Activated CD4-positive, alpha-beta memory T cell treated with anti-CD3 and anti-CD28 coated beads for 36 hours (primary cell): Measurements from ENCODE around the gene WNT4. TPM values are rescaled to one million over a fixed set of nuclear protein-coding genes. Genes with fewer than 3 reads are reported as not detected.

Experiments used
- CTCF ChIA-PET: fragments of 350-600 bp; sonication (Branson Sonifier 250); formaldehyde crosslinking; loops from one replicate; lab custom pipeline; 2021; ENCODE audit warnings: antibody characterized with exemption, inconsistent platforms; lab: Charles Lee
- POLR2A ChIA-PET: fragments of 350-600 bp; sonication (Branson Sonifier 250); formaldehyde crosslinking; loops from one replicate; lab custom pipeline; 2021; ENCODE audit warnings: antibody characterized with exemption; lab: Charles Lee
- DNase-seq: peaks from one replicate; pipeline ENCODE4 v3.0.0-alpha.2; 2020
- H3K27ac Mint-ChIP-seq: one replicate; pipeline ENCODE4 v1.8.0; 2021; ENCODE audit warnings: mixed read lengths
- H3K27me3 Mint-ChIP-seq: one replicate; pipeline ENCODE4 v1.8.0; 2021; ENCODE audit warnings: mixed read lengths
- H3K36me3 Mint-ChIP-seq: one replicate; pipeline ENCODE4 v1.8.0; 2021; ENCODE audit warnings: mixed read lengths
- H3K4me1 Mint-ChIP-seq: one replicate; pipeline ENCODE4 v1.8.0; 2021; ENCODE audit warnings: low read depth, mixed read lengths
- H3K4me3 Mint-ChIP-seq: one replicate; pipeline ENCODE4 v1.8.0; 2021; ENCODE audit warnings: mild to moderate bottlenecking, mixed read lengths
- H3K9me3 Mint-ChIP-seq: one replicate; pipeline ENCODE4 v1.8.0; 2021; ENCODE audit warnings: mixed read lengths
- intact Hi-C: fragments of 100-400 bp; cut with micrococcal nuclease; formaldehyde crosslinking; loops from one replicate; pipeline ENCODE4 v1.15.1; 2023
- total RNA-seq, 2 experiments: library from RNA; stranded (reverse); gene quantifications; one replicate each; pipeline ENCODE4 v1.2.3, GENCODE V29; 2021

The WNT4 gene
- total RNA-seq, 2 experiments from 2014 or later: not detected

- no peak for DNase-seq
- POLR2A ChIA-PET: no interaction called here
- Mint-ChIP-seq H3K4me1 (peaks cover 79% of the 10 kb centered on the region), H3K9me3 (no peaks in the 10 kb centered on the region), H3K4me3 (no peak overlapping the region), H3K36me3 (peaks cover 40% of the 10 kb centered on the region), H3K27ac (no peak overlapping the region), H3K27me3 (no peaks in the 10 kb centered on the region)
- CTCF ChIA-PET: interaction anchor here (1.0 to 2.1 kb wide), 3 partner anchors 19 to 57 kb away, joined by 3 to 6 read pairs (median 6); no protein-coding TSS in a partner anchor
- intact Hi-C loops: no loop called here
These were observed 62.7 kb downstream of the WNT4 start for GRCh38 chr1:22080191-22080590.

- ChIA-PET POLR2A (interaction anchor here (0.6 kb wide), 1 partner anchor 11 kb away, joined by 3 read pairs; no protein-coding TSS in a partner anchor), CTCF (no interaction called here)
- intact Hi-C loops: no loop called here
- Mint-ChIP-seq H3K27me3 (no peaks in the 10 kb centered on the region), H3K9me3 (no peaks in the 10 kb centered on the region), H3K36me3 (peaks cover 28% of the 10 kb centered on the region), H3K4me3 (no peak overlapping the region), H3K4me1 (peaks cover 81% of the 10 kb centered on the region), H3K27ac (peak overlapping the region; percentile 58)
- DNase-seq: no peak
These were observed 64.8 kb downstream of the WNT4 start for GRCh38 chr1:22078133-22078532.

- peaks cover 83% of the 10 kb centered on the region for H3K4me1 Mint-ChIP-seq
- intact Hi-C loops: no loop called here
- no peaks in the 10 kb centered on the region for H3K9me3 Mint-ChIP-seq
- no peak for DNase-seq
- H3K27me3 Mint-ChIP-seq: no peaks in the 10 kb centered on the region
- ChIA-PET POLR2A (interaction anchor here (0.6 kb wide), 1 partner anchor 11 kb away, joined by 3 read pairs; no protein-coding TSS in a partner anchor), CTCF (no interaction called here)
- H3K4me3 Mint-ChIP-seq: no peak overlapping the region
- H3K36me3 Mint-ChIP-seq: peaks cover 28% of the 10 kb centered on the region
- peak overlapping the region; percentile 58 for H3K27ac Mint-ChIP-seq
These were observed 65.2 kb downstream of the WNT4 start for GRCh38 chr1:22077728-22078127.

- peaks cover 24% of the 10 kb centered on the region for H3K36me3 Mint-ChIP-seq
- H3K27ac Mint-ChIP-seq: no peak overlapping the region
- H3K9me3 Mint-ChIP-seq: no peaks in the 10 kb centered on the region
- POLR2A ChIA-PET: no interaction called here
- CTCF ChIA-PET: no interaction called here
- H3K4me1 Mint-ChIP-seq: peaks cover 86% of the 10 kb centered on the region
- no peak overlapping the region for H3K4me3 Mint-ChIP-seq
- intact Hi-C loops: no loop called here
- no peaks in the 10 kb centered on the region for H3K27me3 Mint-ChIP-seq
- DNase-seq: no peak
These were observed 66.6 kb downstream of the WNT4 start for GRCh38 chr1:22076346-22076745.

- Mint-ChIP-seq H3K36me3 (peaks cover 23% of the 10 kb centered on the region), H3K4me1 (peaks cover 84% of the 10 kb centered on the region), H3K27ac (peak overlapping the region; percentile 31), H3K27me3 (no peaks in the 10 kb centered on the region), H3K4me3 (no peak overlapping the region), H3K9me3 (no peaks in the 10 kb centered on the region)
- ChIA-PET CTCF (no interaction called here), POLR2A (interaction anchor here (1.4 kb wide), 1 partner anchor 10 kb away, joined by 3 read pairs; no protein-coding TSS in a partner anchor)
- DNase-seq: no peak
- intact Hi-C loops: loop anchor here (2.0 kb wide), 1 partner anchor 19 kb away; no protein-coding TSS in a partner anchor
These were observed 67.2 kb downstream of the WNT4 start for GRCh38 chr1:22075718-22076117.

- DNase-seq: no peak
- H3K4me3 Mint-ChIP-seq: no peak overlapping the region
- intact Hi-C loops: loop anchor here (2.0 kb wide), 1 partner anchor 18 kb away; no protein-coding TSS in a partner anchor
- H3K36me3 Mint-ChIP-seq: peaks cover 25% of the 10 kb centered on the region
- peak overlapping the region; percentile 31 for H3K27ac Mint-ChIP-seq
- peaks cover 81% of the 10 kb centered on the region for H3K4me1 Mint-ChIP-seq
- H3K27me3 Mint-ChIP-seq: no peaks in the 10 kb centered on the region
- H3K9me3 Mint-ChIP-seq: no peaks in the 10 kb centered on the region
- ChIA-PET CTCF (no interaction called here), POLR2A (interaction anchor here (1.0 to 1.4 kb wide), 2 partner anchors 9 to 15 kb away, joined by 3 to 4 read pairs; no protein-coding TSS in a partner anchor)
These were observed 68.1 kb downstream of the WNT4 start for GRCh38 chr1:22074803-22075202.

- intact Hi-C loops: no loop called here
- Mint-ChIP-seq H3K4me1 (peaks cover 77% of the 10 kb centered on the region), H3K4me3 (no peak overlapping the region), H3K36me3 (peaks cover 18% of the 10 kb centered on the region), H3K27ac (peak overlapping the region; percentile 67), H3K9me3 (no peaks in the 10 kb centered on the region), H3K27me3 (no peaks in the 10 kb centered on the region)
- no peak for DNase-seq
- CTCF ChIA-PET: interaction anchor here (0.8 kb wide), 1 partner anchor 22 kb away, joined by 3 read pairs; no protein-coding TSS in a partner anchor
- POLR2A ChIA-PET: interaction anchor here (1.1 kb wide), 1 partner anchor 13 kb away, joined by 3 read pairs; no protein-coding TSS in a partner anchor
These were observed 71.4 kb downstream of the WNT4 start for GRCh38 chr1:22071511-22071910.

Other genes with a start within 250 kb of the WNT4 start
- 1 to 10 TPM; 2.8 to 3.7 TPM for gene HSPG2, start 205.8 kb downstream of the WNT4 start, total RNA-seq
- not detected for gene CELA3B, start 166.1 kb downstream of the WNT4 start, total RNA-seq
- gene CELA3A, start 141.4 kb downstream of the WNT4 start, total RNA-seq: not detected
- 100 to 1,000 TPM; 310 to 314 TPM for gene CDC42, start 90.4 kb downstream of the WNT4 start, total RNA-seq